ENCODE measurements around the gene STAT3.

DNA sequence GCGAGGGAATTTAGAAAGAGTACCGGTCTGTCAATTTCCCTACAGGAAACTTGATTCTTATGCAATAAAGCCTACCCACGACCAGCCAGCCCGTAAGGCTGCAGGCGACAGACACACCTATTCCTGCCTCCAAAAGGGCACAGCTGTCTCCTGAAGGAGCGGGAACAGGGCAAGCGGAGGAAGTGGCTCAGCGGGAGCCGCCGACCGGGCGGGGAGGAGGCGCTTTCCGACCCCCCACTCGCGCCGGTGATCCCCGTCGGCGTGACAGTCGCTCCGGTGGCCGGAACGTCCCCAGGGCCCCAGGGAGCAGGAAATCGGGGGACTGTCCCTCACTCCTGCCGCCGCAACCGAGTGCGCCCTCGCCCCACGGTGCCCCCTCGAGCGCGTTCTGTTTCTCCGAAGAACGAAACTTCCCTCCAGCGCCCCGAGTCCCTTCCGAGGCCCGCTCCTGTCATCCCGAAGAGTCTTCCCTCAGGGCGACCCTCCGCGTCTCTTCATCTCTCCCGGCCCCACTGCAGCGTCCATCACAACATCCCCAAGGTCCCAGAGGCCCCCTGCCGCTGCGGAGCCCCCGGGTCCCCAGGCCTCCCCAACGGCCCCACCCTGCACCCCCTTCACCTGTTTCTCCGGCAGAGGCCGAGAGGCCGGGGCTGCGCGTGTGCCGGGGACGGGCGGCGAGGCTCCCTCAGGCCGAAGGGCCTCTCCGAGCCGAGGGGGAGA lies 421 bp downstream of the STAT3 start:
- peak in 1 of 2 donors; percentile 23 for TF ChIP-seq POLR2A (IDR thresholded peaks at IDR 0.05)
- TF ChIP-seq, protein P1, sequence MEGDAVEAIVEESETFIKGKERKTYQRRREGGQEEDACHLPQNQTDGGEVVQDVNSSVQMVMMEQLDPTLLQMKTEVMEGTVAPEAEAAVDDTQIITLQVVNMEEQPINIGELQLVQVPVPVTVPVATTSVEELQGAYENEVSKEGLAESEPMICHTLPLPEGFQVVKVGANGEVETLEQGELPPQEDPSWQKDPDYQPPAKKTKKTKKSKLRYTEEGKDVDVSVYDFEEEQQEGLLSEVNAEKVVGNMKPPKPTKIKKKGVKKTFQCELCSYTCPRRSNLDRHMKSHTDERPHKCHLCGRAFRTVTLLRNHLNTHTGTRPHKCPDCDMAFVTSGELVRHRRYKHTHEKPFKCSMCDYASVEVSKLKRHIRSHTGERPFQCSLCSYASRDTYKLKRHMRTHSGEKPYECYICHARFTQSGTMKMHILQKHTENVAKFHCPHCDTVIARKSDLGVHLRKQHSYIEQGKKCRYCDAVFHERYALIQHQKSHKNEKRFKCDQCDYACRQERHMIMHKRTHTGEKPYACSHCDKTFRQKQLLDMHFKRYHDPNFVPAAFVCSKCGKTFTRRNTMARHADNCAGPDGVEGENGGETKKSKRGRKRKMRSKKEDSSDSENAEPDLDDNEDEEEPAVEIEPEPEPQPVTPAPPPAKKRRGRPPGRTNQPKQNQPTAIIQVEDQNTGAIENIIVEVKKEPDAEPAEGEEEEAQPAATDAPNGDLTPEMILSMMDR (IDR thresholded peaks at IDR 0.05), result no peak
